ENCODE results near the gene PDZD8.

Gene PDZD8

GRCh38 chr10:117241541-117242462, 133.4 kb downstream of the PDZD8 start:
- H3K4me3 ChIP-seq (replicated peaks; ENCODE audit: low read depth, low read length) = no peak overlapping the region

GRCh38 chr10:117240621-117241529, 134.4 kb downstream of the PDZD8 start, which contains the start of gene SLC18A2:
Gene SLC18A2, plus strand, starts transcription at chr10:117241114. Its CDS starts 580 bp downstream, at chr10:117241694.
- no peak for TF ChIP-seq CTCF (IDR thresholded peaks at IDR 0.05; ENCODE audit: insufficient read depth, low read length, poor library complexity, severe bottlenecking)
- DNase-seq (ENCODE audit: extremely low read depth, insufficient read length) = no peak
- H3K36me3 ChIP-seq (ENCODE audit: control insufficient read depth, insufficient read depth, low read length) = no peaks in the 10 kb centered on the region
- H3K27me3 ChIP-seq (replicated peaks; ENCODE audit: control insufficient read depth, insufficient read depth, low read length) = no peaks in the 10 kb centered on the region; the same call in 1 of the 2 replicates
- no peak within 1 kb of the TSS for H3K4me3 ChIP-seq (replicated peaks; ENCODE audit: low read depth, low read length)

More at GRCh38 chr10:117241541-117242462, 133.4 kb downstream of the PDZD8 start:
- DNase-seq (ENCODE audit: extremely low read depth, insufficient read length) = no peak
- no peaks in the 10 kb centered on the region; the same call in 1 of the 2 replicates for H3K27me3 ChIP-seq (replicated peaks; ENCODE audit: control insufficient read depth, insufficient read depth, low read length)
- no peak for TF ChIP-seq CTCF (IDR thresholded peaks at IDR 0.05; ENCODE audit: insufficient read depth, low read length, poor library complexity, severe bottlenecking)
- H3K36me3 ChIP-seq (ENCODE audit: control insufficient read depth, insufficient read depth, low read length) = no peaks in the 10 kb centered on the region

- TF ChIP-seq CTCF (IDR thresholded peaks at IDR 0.05; ENCODE audit: insufficient read depth, low read length, poor library complexity, severe bottlenecking) = no peak
- Histone ChIP-seq H3K27me3 (replicated peaks; ENCODE audit: control insufficient read depth, insufficient read depth, low read length) (no peaks in the 10 kb centered on the region; the same call in 1 of the 2 replicates), H3K4me3 (replicated peaks; ENCODE audit: low read depth, low read length) (no peak overlapping the region), H3K36me3 (ENCODE audit: control insufficient read depth, insufficient read depth, low read length) (no peaks in the 10 kb centered on the region)
- DNase-seq (ENCODE audit: extremely low read depth, insufficient read length) = no peak
These were observed 135.3 kb downstream of the PDZD8 start for GRCh38 chr10:117239721-117240620.

- no peaks in the 10 kb centered on the region for H3K36me3 ChIP-seq (ENCODE audit: control insufficient read depth, insufficient read depth, low read length)
- H3K27me3 ChIP-seq (replicated peaks; ENCODE audit: control insufficient read depth, insufficient read depth, low read length) = no peaks in the 10 kb centered on the region; the same call in 1 of the 2 replicates
- no peak for DNase-seq (ENCODE audit: extremely low read depth, insufficient read length)
- H3K4me3 ChIP-seq (replicated peaks; ENCODE audit: low read depth, low read length) = no peak overlapping the region
- no peak for TF ChIP-seq CTCF (IDR thresholded peaks at IDR 0.05; ENCODE audit: insufficient read depth, low read length, poor library complexity, severe bottlenecking)
These were observed 136.2 kb downstream of the PDZD8 start for GRCh38 chr10:117239051-117239450.

Data from GM06990 (cell line).